ENCODE data around the gene ARPC1B.
"Not testable (repeated sequence)": the region's sequence is repeated elsewhere in the genome, so short reads cannot be mapped to it uniquely, and the experiment has no call there.

ARPC1B gene

DNA sequence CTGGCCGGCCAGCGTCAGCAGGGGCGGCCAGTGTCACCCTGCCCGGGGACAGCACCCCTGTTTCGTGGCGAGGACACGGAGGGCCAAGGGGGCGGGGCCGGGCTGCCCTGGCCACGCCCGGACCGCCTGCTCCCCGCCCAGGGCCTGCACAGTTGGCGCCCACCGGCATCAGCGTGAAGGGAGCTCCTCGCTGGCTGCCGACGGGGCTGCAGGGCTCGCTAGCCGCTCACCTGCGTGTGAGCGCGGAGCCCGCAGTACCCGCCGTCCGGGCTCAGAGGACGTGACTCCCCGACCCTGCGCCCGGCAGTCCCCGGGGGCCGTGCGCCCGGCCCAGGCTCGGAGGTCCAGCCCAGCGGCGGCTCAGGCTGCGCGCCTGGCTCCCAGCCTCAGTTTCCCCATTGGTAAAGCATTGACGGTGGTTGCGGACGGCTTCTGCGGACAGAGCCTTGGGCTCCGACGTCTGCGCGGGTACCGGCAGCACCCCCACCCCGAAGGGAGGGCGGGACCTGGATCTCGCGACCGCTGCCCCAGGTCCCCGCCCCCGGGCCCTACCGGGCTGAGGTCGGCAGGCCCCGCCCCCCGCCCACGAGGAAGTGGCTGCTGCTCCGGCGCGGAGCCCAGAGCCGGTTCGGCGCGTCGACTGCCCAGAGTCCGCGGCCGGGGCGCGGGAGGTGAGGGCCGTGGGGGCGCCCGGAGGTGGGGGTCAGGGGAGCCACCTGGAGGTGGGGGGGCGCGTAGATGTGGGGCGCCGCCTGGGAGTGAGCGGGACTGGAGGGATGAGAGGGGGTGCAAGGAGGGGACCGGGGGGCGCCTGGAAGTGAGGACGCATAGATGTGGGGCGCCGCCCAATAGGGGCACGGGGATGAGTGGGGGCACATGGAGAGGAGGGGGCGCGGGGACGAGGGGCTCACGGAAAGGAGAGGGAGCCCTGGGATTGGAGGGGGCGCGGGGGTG is at the start of gene ARPC1B:
ARPC1B (plus strand) TSS at position 620 of the 954 bp plus-strand sequence. CDS start 10,985 bp downstream, outside the sequence.
- DNase-seq (ENCODE audit: low spot score) = peak; percentile 85

DNA sequence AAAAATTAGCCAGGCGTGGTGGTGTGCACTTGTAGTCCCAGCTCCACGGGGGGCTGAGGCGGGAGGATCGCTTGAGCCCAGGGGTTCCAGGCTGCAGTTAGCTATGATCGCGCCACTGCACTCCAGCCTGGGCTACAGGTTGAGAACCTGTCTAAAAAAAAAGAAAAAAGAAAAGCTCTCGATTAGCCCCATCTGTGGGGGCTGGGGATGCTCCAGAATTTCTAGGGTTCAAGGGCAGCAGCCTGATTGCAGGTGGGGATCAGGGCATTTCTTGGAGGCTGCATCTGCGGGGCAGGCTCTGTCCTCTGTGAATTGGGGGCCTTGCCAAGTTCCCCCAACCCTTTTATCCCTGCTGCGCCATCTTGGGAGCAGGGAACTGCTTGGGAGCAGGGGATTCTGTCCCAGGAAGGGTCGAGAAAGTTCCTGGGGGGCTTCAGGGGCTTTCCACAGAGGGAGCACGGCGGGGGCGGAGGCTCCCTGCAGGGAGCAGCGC is 49.5 kb upstream of the ARPC1B start:
- no peak for DNase-seq (ENCODE audit: low spot score)

- peak; percentile 96 for DNase-seq (ENCODE audit: low spot score)
Observed at GRCh38 chr7:99325592-99326407, 48.7 kb upstream of the ARPC1B start, which contains the start of gene ARPC1A. Gene ARPC1A (plus strand): TSS chr7:99325898. CDS start chr7:99333354, 7,456 bp downstream.

DNA sequence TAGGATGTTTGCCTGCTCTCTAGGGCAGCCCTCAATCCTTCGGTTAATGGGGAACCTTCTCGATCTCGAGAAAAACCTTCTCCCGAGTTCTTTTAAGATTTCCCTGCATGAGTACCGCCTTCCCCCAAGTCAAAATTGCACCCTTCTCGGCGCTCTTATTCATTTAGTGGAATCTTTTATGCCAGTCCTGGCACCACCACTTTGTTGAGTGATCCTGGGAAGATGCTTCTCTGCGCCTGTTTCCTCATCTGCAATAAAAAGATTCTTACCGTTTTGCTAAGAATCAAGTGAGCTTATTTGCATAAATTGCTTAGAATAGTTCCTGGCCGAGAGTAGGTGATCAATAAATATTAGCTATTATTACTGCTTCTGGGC is 48.1 kb upstream of the ARPC1B start:
- no peak for DNase-seq (ENCODE audit: low spot score)

DNA sequence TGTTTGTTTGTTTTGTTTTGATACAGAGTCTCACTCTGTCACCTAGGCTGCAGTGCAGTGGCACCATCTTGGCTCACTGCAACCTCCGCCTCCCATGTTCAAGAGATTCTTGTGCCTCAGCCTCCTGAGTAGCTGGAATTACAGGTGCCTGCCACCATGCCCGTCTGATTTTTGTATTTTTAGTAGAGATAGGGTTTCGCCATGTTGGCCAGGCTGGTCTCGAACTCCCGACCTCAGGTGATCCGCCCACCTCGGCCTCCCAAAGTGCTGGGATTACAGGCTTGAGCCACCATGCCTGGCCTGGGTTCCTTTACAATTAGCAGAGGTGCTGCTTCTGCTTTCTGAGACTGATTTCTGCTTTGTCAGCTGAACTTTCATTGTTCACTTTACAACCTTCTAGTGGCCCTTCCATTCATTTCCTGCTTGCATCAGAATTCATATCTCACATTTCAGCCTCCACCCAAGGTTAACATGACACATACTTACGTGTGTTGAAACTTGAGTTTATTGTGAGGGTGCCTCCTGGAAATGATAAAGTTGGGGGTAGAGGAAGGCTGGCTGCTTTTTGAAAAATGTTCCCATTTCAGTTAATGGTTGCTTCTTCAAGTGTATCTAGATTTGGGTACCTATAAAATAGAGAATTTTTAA is 44.1 kb upstream of the ARPC1B start:
- not testable (repeated sequence) for DNase-seq (ENCODE audit: low spot score)

DNA sequence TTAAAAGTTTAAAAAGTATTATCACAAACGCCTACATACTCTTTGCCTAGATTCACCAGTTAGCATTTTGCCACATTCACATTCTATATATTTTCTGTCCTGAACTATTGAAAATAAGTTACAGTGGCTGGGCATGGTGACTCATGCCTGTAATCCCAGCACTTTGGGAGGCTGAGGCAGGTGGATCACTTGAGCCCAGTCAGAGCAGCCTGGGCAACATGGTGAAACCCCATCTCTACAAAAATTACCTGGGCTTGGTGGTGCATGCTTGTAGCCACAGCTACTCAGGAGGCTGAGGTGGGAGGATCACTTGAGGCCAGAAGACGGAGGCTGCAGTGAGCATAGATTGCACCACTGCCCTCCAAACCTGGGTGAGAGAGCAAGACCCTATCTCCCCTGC is 43.5 kb upstream of the ARPC1B start:
- no peak for DNase-seq (ENCODE audit: low spot score)

- no peak for DNase-seq (ENCODE audit: low spot score)
Observed at GRCh38 chr7:99339595-99339994, 34.9 kb upstream of the ARPC1B start.

DNA sequence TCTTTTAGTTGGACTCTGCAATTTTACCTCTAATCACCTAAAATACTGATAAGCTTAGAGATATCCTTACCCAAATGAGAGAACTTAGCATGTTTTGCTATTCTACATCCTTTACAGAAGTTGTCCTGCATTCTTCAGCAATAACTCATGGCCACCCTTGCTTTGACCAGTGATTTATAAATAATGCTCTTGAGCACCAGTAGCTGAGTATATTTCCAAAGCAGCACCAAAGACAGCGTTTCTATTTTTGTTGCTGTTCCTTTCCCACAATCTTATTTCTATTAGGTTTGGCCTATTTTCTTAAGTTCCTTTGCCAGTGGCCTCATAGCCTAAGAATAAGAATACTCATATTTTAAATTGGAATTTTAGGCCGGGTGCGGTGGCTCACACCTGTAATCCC is 33.9 kb upstream of the ARPC1B start:
- no peak for DNase-seq (ENCODE audit: low spot score)

DNA sequence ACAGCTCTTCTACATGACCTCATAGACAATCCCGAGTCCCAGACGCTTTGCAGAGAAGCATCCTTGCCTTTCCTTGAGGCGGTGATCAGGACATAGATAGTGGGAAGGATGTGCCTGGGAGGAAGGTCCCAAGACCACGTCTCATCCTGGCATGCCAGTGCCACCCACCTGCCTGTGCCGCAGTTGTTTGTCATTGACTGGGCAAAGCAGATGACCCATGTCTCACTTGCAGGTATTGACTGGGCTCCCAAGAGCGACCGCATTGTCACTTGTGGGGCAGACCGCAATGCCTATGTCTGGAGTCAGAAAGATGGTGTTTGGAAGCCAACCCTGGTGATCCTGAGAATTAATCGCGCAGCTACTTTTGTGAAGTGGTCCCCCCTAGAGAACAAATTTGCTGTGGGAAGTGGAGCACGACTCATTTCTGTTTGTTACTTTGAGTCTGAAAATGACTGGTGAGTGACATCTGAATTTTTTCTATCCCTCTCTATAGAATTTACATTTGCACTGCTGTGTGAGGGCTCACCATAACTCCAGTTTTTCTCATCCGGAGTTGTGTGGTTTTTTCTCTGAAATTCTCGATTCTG is 30.4 kb upstream of the ARPC1B start:
- no peak for DNase-seq (ENCODE audit: low spot score)

DNA sequence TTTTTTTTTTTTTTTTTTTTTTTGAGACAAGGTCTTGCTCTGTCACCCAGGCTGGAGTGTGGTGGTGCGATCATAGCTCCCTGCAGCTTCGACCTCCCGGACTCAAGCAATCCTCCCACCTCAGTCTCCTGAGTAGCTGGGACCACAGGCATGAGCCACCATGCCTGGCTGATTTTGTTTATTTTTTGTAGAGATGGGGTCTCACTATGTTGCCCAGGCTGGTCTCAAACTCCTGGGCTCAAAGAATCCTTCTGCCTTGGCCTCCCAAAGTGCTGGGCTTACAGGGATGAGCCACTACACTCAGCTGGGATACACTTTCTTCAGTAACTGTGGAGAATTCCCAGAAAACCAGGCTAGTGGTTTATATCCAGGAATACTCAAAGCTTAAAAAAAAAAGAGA is 23.9 kb upstream of the ARPC1B start:
- not testable (repeated sequence) for DNase-seq (ENCODE audit: low spot score)

DNA sequence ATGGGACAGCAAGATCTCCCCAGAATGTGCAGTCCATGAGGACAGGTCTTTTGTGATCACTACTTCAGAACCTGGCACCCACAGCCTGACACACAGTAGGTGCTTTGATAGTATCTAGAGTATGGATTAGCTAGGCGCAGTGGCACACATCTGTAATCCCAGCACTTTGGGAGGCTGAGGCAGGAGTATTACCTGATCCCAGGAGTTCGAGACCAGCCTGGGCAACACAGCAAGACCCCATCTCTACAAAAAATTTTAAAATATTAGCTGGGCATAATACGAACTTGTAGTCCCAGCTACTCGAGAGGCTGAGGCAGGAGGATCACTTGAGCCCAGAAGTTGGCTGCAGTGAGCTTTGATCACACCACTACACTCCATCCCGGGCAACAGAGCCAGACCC is 22.3 kb upstream of the ARPC1B start:
- no peak for DNase-seq (ENCODE audit: low spot score)

GRCh38 chr7:99355098-99355497 is 19.4 kb upstream of the ARPC1B start:
- DNase-seq (ENCODE audit: low spot score) = no peak

GRCh38 chr7:99357701-99358490 is 16.6 kb upstream of the ARPC1B start:
- DNase-seq (ENCODE audit: low spot score) = no peak

DNA sequence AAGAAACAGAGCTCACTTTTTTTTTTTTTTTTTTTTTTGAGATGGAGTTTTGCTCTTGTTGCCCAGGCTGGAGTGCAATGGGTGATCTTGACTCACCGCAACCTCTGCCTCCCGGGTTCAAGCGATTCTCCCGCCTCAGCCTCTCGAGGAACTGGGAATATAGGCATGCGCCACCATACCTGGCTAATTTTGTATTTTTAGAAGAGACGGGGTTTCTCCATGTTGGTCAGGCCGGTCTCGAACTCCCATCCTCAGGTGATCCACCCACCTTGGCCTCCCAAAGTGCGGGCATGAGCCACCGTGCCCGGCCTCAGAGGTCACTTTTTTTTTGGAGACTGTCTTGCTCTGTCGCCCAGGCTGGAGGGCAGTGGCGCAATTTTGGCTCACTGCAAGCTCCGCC is 16.0 kb upstream of the ARPC1B start:
- not testable (repeated sequence) for DNase-seq (ENCODE audit: low spot score)

GRCh38 chr7:99359465-99360154 is 14.9 kb upstream of the ARPC1B start:
- DNase-seq (ENCODE audit: low spot score) = no peak

DNA sequence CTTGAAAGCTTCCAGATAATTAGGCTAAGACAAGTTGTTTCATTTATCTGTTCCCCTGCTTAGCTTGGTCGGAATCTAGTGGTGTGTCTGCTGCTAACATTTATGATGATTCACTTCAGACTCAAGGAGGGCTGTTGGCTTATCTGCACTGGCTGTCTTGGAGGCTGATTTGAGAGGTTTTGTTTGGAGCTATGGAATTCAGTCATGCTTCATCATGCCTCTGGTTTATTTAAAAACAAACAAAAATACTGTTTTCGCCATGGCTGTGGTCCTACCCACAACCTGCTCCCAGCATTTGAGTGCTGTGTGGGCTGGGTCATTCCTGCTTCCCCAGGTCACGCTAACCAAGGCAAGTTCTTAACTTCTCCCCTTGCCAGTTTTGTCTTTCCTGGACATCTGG is 11.7 kb upstream of the ARPC1B start:
- no peak for DNase-seq (ENCODE audit: low spot score)

- DNase-seq (ENCODE audit: low spot score) = no peak
Observed at GRCh38 chr7:99363286-99363685, 11.2 kb upstream of the ARPC1B start.

DNA sequence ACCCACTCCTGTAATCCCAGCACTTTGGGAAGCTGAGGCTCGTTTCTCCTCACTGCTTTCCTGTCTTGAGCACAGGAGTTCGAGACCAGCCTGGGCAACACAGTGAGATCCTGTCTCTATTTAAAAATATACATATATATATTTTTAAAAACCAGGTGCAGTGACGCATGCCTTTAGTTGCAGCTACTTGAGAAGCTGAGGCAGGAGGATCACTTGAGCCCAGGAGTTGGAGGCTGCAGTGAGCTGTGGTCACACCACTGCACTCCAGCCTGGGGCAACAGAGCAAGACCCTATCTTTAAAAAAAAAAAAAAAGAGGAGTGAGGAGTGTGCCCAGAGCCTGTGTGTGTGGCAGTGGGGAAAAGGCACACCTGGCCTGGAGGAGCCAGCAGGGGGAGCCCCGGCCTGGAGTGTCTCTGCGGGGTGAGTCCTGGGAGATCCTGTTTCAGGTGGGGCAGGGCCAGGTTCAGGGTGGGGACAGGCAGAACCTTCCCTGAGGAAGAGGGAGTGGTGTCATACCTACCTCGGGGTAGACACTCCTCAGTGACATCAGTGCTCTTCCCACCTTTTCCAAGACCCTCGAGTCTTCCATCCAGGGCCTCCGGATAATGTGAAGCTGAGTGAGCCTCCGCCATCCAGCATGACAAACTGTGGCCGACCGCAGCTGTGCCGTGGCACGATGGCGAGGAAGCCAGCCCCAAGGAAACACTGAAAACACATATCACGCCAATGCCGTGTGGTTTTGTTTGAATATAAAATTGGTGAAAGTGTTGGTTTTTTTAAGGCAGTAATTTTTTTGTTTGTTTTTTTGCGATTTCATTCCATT is 9.0 kb upstream of the ARPC1B start:
- no peak for DNase-seq (ENCODE audit: low spot score)

GRCh38 chr7:99366646-99367045 is 7.9 kb upstream of the ARPC1B start:
- DNase-seq (ENCODE audit: low spot score) = no peak

All from ecto neural progenitor cell (in vitro differentiated cells).